Limb (tissue), 2 donors: ENCODE measurements around the gene HVCN1.
A peak's percentile ranks its signal among the peaks of the same experiment; 100 is the strongest.

Experiments
- DNase-seq, 2 donors: peaks; one replicate each; pipeline ENCODE4 v3.0.0-alpha.2; 2016; ENCODE audit errors: extremely low spot score in 2 of 2

HVCN1 gene

DNA sequence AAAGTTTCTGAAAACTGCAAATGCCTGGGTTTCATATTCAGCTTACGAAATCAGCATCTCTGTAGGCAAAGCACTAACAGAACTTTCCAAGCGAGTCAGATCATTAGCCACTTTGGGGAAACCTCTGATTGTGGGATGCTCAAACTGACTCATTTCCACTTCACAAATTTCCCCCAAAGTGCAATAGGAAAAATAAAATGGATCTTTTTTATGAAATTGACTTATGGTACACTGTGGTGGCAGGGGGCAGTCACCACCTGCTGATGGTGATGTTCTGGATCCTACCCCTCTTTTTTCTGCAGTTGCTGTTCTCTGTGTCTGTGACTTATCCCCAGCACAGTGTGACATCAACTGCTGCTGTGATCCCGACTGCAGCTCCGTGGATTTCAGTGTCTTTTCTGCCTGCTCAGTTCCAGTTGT, 69.4 kb downstream of the HVCN1 start:
- DNase-seq, result no peak

DNA sequence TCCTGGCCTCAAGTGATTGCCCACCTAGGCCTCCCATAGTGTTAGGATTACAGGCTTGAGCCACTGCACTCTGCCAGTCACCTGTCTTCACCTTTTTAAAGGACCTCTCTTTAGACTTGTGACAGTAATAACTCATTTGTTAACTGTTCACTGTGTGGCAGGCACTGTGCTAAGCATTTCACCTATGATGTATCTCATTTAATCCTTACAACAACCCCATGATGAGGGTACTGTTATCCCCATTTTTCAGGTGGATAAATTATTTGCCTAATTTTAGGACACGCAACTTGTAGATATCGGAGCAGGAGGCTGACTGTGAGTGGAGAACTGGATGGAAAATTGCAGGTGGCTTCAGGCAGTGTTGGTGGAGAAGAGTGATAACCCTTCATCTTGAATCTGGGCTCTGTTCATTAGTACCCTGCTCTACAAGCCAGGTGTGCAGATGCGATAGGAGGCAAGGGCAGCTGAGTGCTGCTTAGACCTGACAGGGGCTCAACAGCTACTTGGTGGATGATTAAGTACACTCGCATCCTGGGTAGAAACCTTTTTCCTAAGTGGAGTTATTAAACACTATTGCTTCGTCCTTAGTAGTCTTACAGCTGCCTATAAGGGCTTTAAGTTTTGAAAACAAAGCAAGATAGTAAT, 72.3 kb downstream of the HVCN1 start:
- no peak for DNase-seq

DNA sequence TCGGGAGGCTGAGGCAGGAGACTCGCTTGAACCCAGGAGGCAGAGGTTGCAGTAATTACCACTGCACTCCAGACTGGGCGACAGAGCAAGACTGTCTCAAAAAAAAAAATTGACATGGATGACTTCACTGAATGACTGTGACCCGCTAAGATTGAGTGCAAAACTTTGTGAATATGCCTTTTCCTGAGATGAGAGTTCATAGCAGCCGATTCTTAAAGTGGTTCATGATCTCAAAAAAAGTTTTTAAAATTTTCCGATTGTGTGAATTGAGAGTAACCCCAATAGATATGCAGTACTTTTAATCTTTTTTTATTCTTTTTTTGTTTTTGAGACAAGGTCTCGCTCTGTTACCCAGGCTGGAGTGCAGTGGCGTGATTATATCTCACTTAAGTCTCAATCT, 73.7 kb downstream of the HVCN1 start:
- DNase-seq, result no peak

DNA sequence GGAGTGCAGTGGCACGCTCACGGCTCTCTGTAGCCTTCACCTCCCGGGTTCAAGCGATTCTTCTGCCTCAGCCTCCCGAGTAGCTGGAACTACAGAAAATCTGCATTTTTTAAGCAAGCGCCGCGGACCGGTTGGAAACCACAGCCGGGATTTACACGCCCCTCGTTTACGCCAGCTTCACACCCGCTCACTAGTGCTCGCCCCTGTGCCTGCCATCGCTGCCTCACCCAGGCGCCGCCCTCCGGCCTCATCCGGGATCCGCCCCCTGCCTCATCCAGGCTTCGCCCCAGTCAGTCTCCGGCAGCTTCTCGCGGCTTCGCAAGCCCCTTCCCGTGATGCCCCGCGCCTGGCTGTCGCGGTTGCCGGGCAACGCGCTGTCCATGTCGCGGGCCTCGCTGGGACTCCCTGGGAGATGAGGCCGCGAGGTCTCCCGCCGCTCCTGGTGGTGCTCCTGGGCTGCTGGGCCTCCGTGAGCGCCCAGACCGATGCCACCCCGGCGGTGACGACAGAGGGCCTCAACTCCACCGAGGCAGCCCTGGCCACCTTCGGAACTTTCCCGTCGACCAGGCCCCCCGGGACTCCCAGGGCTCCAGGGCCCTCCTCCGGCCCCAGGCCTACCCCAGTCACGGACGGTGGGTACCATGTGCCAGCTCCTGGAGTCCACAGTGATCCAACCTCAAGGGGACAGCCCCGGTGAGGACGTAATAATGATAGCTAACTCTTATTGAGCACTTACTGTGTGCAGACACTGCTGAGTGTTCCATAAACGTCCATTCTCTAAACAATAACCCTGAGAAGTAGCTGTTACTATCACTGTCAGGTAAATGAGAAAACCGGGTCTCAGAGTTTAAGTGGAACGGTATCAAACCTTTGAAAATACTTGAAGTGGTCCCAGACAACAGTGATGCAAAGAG, 74.9 kb downstream of the HVCN1 start, which contains the start of gene TCTN1:
TSS of gene TCTN1 (plus strand) at position 359 of the 914 bp plus-strand sequence. CDS start at position 413, 54 bp downstream.
- DNase-seq, result peak; percentile 97 to 98

DNA sequence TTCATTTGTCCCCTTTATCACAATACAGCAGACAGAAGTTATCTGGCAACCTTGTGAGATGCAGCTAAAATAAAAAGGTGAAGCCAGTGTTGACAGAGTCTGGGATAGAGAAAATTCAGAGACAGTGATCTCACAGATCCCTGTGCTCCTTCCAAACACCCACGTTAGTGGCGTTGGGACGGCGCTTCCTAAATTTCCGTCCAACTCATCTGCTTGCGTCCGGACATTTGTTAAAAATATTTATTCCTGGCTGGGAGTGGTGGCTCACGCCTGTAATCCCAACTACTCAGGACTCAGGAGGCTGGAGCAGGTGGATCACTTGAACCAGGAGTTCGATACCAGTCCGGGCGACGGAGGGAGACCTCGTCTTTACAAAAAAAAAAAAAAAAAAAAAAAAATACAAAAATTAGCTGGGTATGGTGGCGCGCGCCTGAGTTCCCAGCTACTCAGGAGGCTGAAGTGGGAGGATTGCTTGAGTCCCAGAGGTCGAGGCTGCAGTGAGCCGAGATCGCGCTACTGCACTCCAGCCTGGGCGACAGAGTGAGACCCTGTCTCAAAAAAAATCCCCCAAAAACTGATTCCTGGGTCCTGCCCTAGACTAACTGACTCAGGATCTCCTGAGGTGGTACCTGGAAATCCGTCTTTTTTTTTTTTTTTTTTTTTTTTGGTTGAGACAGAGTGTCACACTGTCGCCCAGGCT, 75.7 kb downstream of the HVCN1 start:
- DNase-seq, result no peak

DNA sequence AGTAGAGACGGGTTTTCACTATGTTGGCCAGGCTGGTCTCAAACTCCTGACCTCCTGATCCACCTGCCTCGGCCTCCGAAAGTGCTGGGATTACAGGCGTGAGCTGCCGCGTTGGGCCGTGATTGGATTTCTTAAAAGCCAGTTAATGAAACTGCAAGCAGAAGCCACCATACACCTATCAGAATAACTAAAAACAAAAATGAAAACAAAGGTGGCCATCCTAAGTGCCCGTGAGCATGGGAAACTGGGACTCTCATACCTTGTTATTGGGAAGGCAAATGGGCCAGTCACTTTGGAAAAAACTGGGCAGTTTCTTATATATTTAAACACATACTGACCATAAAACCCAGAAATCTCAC, 82.7 kb downstream of the HVCN1 start:
- DNase-seq, result no peak

DNA sequence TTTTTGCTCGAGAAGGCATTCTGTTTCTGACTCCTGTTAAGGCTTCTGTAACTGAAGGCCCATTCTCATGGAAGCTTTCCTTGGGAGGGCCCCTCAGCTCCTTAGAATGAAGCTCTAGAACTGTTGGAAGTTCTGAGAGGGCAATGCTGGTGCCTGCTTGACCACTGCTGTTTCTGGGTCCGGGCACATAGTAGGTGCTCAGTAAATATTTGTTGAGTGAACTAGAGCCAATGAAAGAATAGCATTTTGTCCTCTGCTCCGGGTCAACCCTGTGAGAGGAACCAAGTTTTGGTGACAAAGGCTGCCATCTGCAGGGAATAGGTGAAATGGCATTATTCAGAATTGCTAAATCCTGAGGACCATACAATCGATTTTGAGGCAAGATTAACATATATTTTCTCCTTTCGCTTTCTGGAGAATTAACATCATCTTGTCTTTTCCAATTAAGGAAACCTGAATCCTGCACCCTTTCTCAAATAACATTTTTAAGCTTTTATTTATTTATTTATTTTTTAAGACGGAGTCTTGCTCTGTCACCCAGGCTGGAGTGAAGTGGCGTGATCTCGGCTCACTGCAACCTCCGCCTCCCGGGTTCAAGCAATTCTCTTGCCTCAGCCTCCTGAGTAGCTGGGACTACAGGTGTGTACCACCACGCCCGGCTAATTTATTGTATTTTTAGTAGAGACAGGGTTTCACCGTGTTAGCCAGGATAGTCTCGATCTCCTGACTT, 86.7 kb downstream of the HVCN1 start:
- DNase-seq, result peak; percentile 32 to 40

DNA sequence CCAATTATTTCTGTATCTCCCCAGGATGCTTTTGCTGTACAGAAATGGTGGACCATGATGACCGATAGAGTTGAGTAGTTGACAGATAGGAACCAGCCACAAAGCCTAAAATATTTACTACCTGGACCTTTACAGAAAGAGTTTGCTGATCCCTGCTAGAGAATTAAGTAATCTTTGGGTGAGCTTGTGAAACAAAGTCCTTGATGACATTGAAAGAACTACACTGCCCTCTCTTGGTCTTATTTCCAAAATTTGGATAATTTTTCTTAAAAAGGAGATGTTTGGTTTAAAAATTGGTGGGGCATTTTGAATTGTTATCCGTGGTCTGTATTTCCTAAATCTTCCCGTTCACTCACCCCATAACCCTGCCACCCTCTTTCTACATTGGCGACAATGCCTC, 88.7 kb downstream of the HVCN1 start:
- peak in 1 of 2 donors; percentile 54 for DNase-seq

DNA sequence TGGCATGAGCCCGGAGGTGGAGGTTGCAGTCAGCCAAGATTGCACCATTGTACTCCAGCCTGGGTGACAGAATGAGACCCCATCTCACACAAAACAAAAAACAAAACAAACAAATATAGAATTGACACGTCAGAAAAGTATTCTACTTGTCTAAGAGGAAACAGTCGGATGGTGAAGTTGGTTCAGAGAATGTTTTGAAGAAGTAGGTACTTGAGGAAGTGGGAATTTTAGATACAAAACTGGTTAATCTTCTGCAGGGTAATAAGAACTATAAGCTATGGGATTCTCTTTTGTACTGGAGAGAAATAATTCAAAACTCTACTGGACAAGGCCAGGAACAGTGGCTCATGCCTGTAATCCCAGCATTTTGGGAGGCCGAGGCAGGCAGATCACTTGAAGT, 89.6 kb downstream of the HVCN1 start:
- no peak for DNase-seq
